Immature natural killer cell (primary cell): ENCODE measurements around the gene LAMP5. TPM values are rescaled to one million over a fixed set of nuclear protein-coding genes. Genes with fewer than 3 reads are reported as not detected.

Experiments
- DNase-seq, 3 donors: peaks; one replicate each; pipeline ENCODE4 v3.0.0; 2022; ENCODE audit warnings: mixed read lengths in 1 of 3
- H3K27ac Mint-ChIP-seq, 6 donors: one replicate each; pipeline ENCODE4 v1.8.0; 2020; ENCODE audit warnings: mixed read lengths in 6 of 6, mild to moderate bottlenecking in 5 of 6, inconsistent platforms in 4 of 6, moderate library complexity in 3 of 6
- H3K27me3 Mint-ChIP-seq, 3 donors: one replicate each; pipeline ENCODE4 v1.8.0; 2020 to 2021; ENCODE audit warnings: low read depth in 3 of 3, mild to moderate bottlenecking in 3 of 3, mixed read lengths in 3 of 3, moderate library complexity in 3 of 3, inconsistent platforms in 1 of 3
- H3K36me3 Mint-ChIP-seq, 3 donors: one replicate each; pipeline ENCODE4 v1.8.0; 2020; ENCODE audit warnings: mixed read lengths in 3 of 3, inconsistent platforms in 2 of 3, mild to moderate bottlenecking in 2 of 3
- H3K4me1 Mint-ChIP-seq, 2 donors: one replicate each; pipeline ENCODE4 v1.8.0; 2020; ENCODE audit warnings: inconsistent platforms in 2 of 2, mild to moderate bottlenecking in 2 of 2, mixed read lengths in 2 of 2, moderate library complexity in 1 of 2
- H3K4me3 Mint-ChIP-seq, 5 donors: one replicate each; pipeline ENCODE4 v1.8.0; 2020; ENCODE audit warnings: mild to moderate bottlenecking in 5 of 5, mixed read lengths in 5 of 5, inconsistent platforms in 3 of 5, moderate library complexity in 3 of 5
- H3K9me3 Mint-ChIP-seq, 6 donors: one replicate each; pipeline ENCODE4 v1.8.0; 2020; ENCODE audit warnings: mild to moderate bottlenecking in 6 of 6, mixed read lengths in 6 of 6, inconsistent platforms in 4 of 6, moderate library complexity in 3 of 6
- polyA plus RNA-seq, 3 donors: library from polyadenylated mRNA; unstranded; fragments of 300-500 nt; fragmentation: Illumina TruSeq; gene quantifications; one replicate each; pipeline ENCODE4 v1.2.3, GENCODE V29; 2021

Gene LAMP5
- polyA plus RNA-seq, 3 donors from 2014 or later: 0.16 TPM; not detected in 2

- Mint-ChIP-seq H3K9me3 (peaks cover 0 to 2% (median 0%) of the 10 kb centered on the region in 6 donors), H3K4me1 (no peaks in the 10 kb centered on the region), H3K27me3 (peaks cover 0 to 5% (median 0%) of the 10 kb centered on the region in 3 donors), H3K36me3 (no peaks in the 10 kb centered on the region), H3K27ac (no peak overlapping the region), H3K4me3 (no peak overlapping the region)
- DNase-seq: no peak
These were observed 17.2 kb downstream of the LAMP5 start for GRCh38 chr20:9531581-9531980.

- Mint-ChIP-seq H3K27me3 (peaks cover 0 to 6% (median 0%) of the 10 kb centered on the region in 3 donors), H3K9me3 (peaks cover 0 to 2% (median 0%) of the 10 kb centered on the region in 6 donors), H3K27ac (no peak overlapping the region), H3K4me1 (no peaks in the 10 kb centered on the region), H3K36me3 (no peaks in the 10 kb centered on the region), H3K4me3 (no peak overlapping the region)
- DNase-seq: no peak
These were observed 17.9 kb downstream of the LAMP5 start for GRCh38 chr20:9532069-9532838.

GRCh38 chr20:9534025-9534424 lies 19.6 kb downstream of the LAMP5 start:
- Mint-ChIP-seq H3K4me3 (no peak overlapping the region), H3K4me1 (no peaks in the 10 kb centered on the region), H3K27me3 (peaks cover 0 to 6% (median 0%) of the 10 kb centered on the region in 3 donors), H3K36me3 (no peaks in the 10 kb centered on the region), H3K9me3 (peaks cover 0 to 2% (median 0%) of the 10 kb centered on the region in 6 donors), H3K27ac (no peak overlapping the region)
- DNase-seq: no peak

GRCh38 chr20:9535449-9535848 lies 21.1 kb downstream of the LAMP5 start:
- no peak for DNase-seq
- peaks cover 0 to 2% (median 0%) of the 10 kb centered on the region in 6 donors for H3K9me3 Mint-ChIP-seq

GRCh38 chr20:9543214-9543613 lies 28.8 kb downstream of the LAMP5 start:
- Mint-ChIP-seq H3K9me3 (peaks cover 0 to 7% (median 4%) of the 10 kb centered on the region in 6 donors), H3K4me3 (no peak overlapping the region), H3K4me1 (no peaks in the 10 kb centered on the region), H3K27ac (no peak overlapping the region), H3K27me3 (peaks cover 0 to 3% (median 0%) of the 10 kb centered on the region in 3 donors), H3K36me3 (no peaks in the 10 kb centered on the region)
- DNase-seq: no peak

More at GRCh38 chr20:9535449-9535848, 21.1 kb downstream of the LAMP5 start:
- H3K27me3 Mint-ChIP-seq: peaks cover 0 to 6% (median 0%) of the 10 kb centered on the region in 3 donors
- H3K36me3 Mint-ChIP-seq: no peaks in the 10 kb centered on the region
- H3K4me3 Mint-ChIP-seq: no peak overlapping the region
- H3K4me1 Mint-ChIP-seq: no peaks in the 10 kb centered on the region
- no peak overlapping the region for H3K27ac Mint-ChIP-seq

- no peak for DNase-seq
- Mint-ChIP-seq H3K4me3 (no peak overlapping the region), H3K36me3 (no peaks in the 10 kb centered on the region), H3K27me3 (peaks cover 0 to 3% (median 0%) of the 10 kb centered on the region in 3 donors), H3K9me3 (peaks cover 0 to 4% (median 4%) of the 10 kb centered on the region in 6 donors), H3K4me1 (no peaks in the 10 kb centered on the region), H3K27ac (no peak overlapping the region)
These were observed 35.9 kb downstream of the LAMP5 start for GRCh38 chr20:9550283-9550682.

- Mint-ChIP-seq H3K4me3 (no peak overlapping the region), H3K27me3 (peaks cover 0 to 2% (median 0%) of the 10 kb centered on the region in 3 donors), H3K4me1 (no peaks in the 10 kb centered on the region), H3K36me3 (no peaks in the 10 kb centered on the region), H3K27ac (no peak overlapping the region), H3K9me3 (peaks cover 0 to 4% (median 4%) of the 10 kb centered on the region in 6 donors)
- DNase-seq: no peak
These were observed 36.5 kb downstream of the LAMP5 start for GRCh38 chr20:9550871-9551270.

- H3K27ac Mint-ChIP-seq: no peak overlapping the region
- H3K9me3 Mint-ChIP-seq: peaks cover 0 to 4% (median under 1%) of the 10 kb centered on the region in 6 donors
- H3K4me3 Mint-ChIP-seq: no peak overlapping the region
- DNase-seq: no peak
- H3K36me3 Mint-ChIP-seq: no peaks in the 10 kb centered on the region
- peaks cover 0 to 2% (median 0%) of the 10 kb centered on the region in 3 donors for H3K27me3 Mint-ChIP-seq
- no peaks in the 10 kb centered on the region for H3K4me1 Mint-ChIP-seq
These were observed 37.6 kb downstream of the LAMP5 start for GRCh38 chr20:9551808-9552550.

- no peak overlapping the region for H3K4me3 Mint-ChIP-seq
- H3K27ac Mint-ChIP-seq: no peak overlapping the region
- H3K36me3 Mint-ChIP-seq: no peaks in the 10 kb centered on the region
- H3K4me1 Mint-ChIP-seq: no peaks in the 10 kb centered on the region
- H3K27me3 Mint-ChIP-seq: peaks cover 0 to 2% (median 1%) of the 10 kb centered on the region in 3 donors
- DNase-seq: no peak
- H3K9me3 Mint-ChIP-seq: peaks cover 0 to 6% (median 0%) of the 10 kb centered on the region in 6 donors
These were observed 41.4 kb downstream of the LAMP5 start for GRCh38 chr20:9555781-9556180.

GRCh38 chr20:9557411-9557810 lies 43.0 kb downstream of the LAMP5 start:
- Mint-ChIP-seq H3K4me1 (no peaks in the 10 kb centered on the region), H3K9me3 (peaks cover 0 to 4% (median 0%) of the 10 kb centered on the region in 6 donors), H3K36me3 (no peaks in the 10 kb centered on the region), H3K27me3 (peaks cover 0 to 2% (median 1%) of the 10 kb centered on the region in 3 donors), H3K4me3 (no peak overlapping the region), H3K27ac (no peak overlapping the region)
- no peak for DNase-seq

GRCh38 chr20:9565910-9566550 lies 51.6 kb downstream of the LAMP5 start:
- no peak for DNase-seq
- H3K27ac Mint-ChIP-seq: no peak overlapping the region
- H3K9me3 Mint-ChIP-seq: peaks cover 0 to 10% (median under 1%) of the 10 kb centered on the region in 6 donors
- no peaks in the 10 kb centered on the region for H3K27me3 Mint-ChIP-seq
- H3K4me3 Mint-ChIP-seq: no peak overlapping the region
- H3K36me3 Mint-ChIP-seq: no peaks in the 10 kb centered on the region
- no peaks in the 10 kb centered on the region for H3K4me1 Mint-ChIP-seq

- no peak overlapping the region for H3K4me3 Mint-ChIP-seq
- H3K4me1 Mint-ChIP-seq: no peaks in the 10 kb centered on the region
- no peaks in the 10 kb centered on the region for H3K36me3 Mint-ChIP-seq
- no peak overlapping the region for H3K27ac Mint-ChIP-seq
- no peaks in the 10 kb centered on the region for H3K27me3 Mint-ChIP-seq
- DNase-seq: no peak
- peaks cover 0 to 10% (median 3%) of the 10 kb centered on the region in 6 donors for H3K9me3 Mint-ChIP-seq
These were observed 52.6 kb downstream of the LAMP5 start for GRCh38 chr20:9566977-9567376.

GRCh38 chr20:9570612-9571011 lies 56.2 kb downstream of the LAMP5 start:
- no peak overlapping the region for H3K4me3 Mint-ChIP-seq
- H3K4me1 Mint-ChIP-seq: no peaks in the 10 kb centered on the region
- no peak for DNase-seq
- H3K36me3 Mint-ChIP-seq: no peaks in the 10 kb centered on the region
- peaks cover 0 to 2% (median 0%) of the 10 kb centered on the region in 3 donors for H3K27me3 Mint-ChIP-seq
- H3K27ac Mint-ChIP-seq: no peak overlapping the region
- H3K9me3 Mint-ChIP-seq: peaks cover 0 to 10% (median under 1%) of the 10 kb centered on the region in 6 donors

- no peak overlapping the region for H3K27ac Mint-ChIP-seq
- no peaks in the 10 kb centered on the region for H3K36me3 Mint-ChIP-seq
- peaks cover 0 to 2% (median 0%) of the 10 kb centered on the region in 3 donors for H3K27me3 Mint-ChIP-seq
- no peak overlapping the region for H3K4me3 Mint-ChIP-seq
- peaks cover 0 to 10% (median under 1%) of the 10 kb centered on the region in 6 donors for H3K9me3 Mint-ChIP-seq
- no peaks in the 10 kb centered on the region for H3K4me1 Mint-ChIP-seq
- no peak for DNase-seq
These were observed 57.4 kb downstream of the LAMP5 start for GRCh38 chr20:9571783-9572182.
